DND-41 (cell line): ENCODE data around the gene CD200R1L.

Experiments used
- ATAC-seq: fragments of 200-7000 bp; cut with Tn5 transposase; 3 replicates; pipeline ENCODE4 v1.9.1; 2021; ENCODE audit warnings: low read depth; ENCODE audit not compliant: insufficient read depth
- DNase-seq: peaks from one replicate; pipeline ENCODE4 v3.0.0-alpha.2; 2020
- H2AFZ ChIP-seq: 2 replicates; pipeline ENCODE4 v1.6.0; 2012; ENCODE audit warnings: low read depth, low read length
- H3K27ac ChIP-seq: 2 replicates; pipeline ENCODE4 v1.5.1; 2012; ENCODE audit warnings: low read length, inconsistent platforms
- H3K27me3 ChIP-seq: fragments of 200-600 bp; sonication (generic); 2 replicates; pipeline ENCODE4 v1.6.0; 2012; ENCODE audit warnings: low read length, mild to moderate bottlenecking, inconsistent platforms; ENCODE audit not compliant: insufficient read depth, poor library complexity
- H3K36me3 ChIP-seq: 2 replicates; pipeline ENCODE4 v1.5.1; 2012; ENCODE audit warnings: low read length, inconsistent platforms; ENCODE audit not compliant: insufficient read depth
- H3K4me1 ChIP-seq: 2 replicates; pipeline ENCODE4 v1.5.1; 2012; ENCODE audit warnings: mild to moderate bottlenecking, low read length; ENCODE audit not compliant: insufficient read depth
- H3K4me2 ChIP-seq: 2 replicates; pipeline ENCODE4 v1.6.0; 2012; ENCODE audit warnings: mild to moderate bottlenecking, moderate library complexity, low read length, inconsistent platforms; ENCODE audit not compliant: insufficient read depth
- H3K4me3 ChIP-seq, 2 experiments: fragments of 200-600 bp in 1 of 2; shearing (Covaris generic) in 1 of 2; 2 replicates each; pipeline ENCODE4 v1.5.1; 2012 to 2016; ENCODE audit warnings: inconsistent platforms in 2 of 2, low read length in 2 of 2, mild to moderate bottlenecking in 2 of 2, low read depth in 1 of 2, moderate library complexity in 1 of 2
- H3K79me2 ChIP-seq: 2 replicates; pipeline ENCODE4 v1.6.0; 2012; ENCODE audit warnings: low read length, inconsistent platforms; ENCODE audit not compliant: insufficient read depth
- H3K9ac ChIP-seq: 2 replicates; pipeline ENCODE4 v1.6.0; 2012; ENCODE audit warnings: low read depth, mild to moderate bottlenecking, inconsistent platforms, low read length, moderate library complexity
- H3K9me3 ChIP-seq: 2 replicates; pipeline ENCODE4 v1.5.1; 2012; ENCODE audit warnings: low read length, moderate library complexity, mild to moderate bottlenecking, inconsistent platforms; ENCODE audit not compliant: insufficient read depth, severe bottlenecking
- H4K20me1 ChIP-seq: 2 replicates; pipeline ENCODE4 v1.6.0; 2012; ENCODE audit warnings: low read length; ENCODE audit not compliant: insufficient read depth
- CTCF ChIP-seq: IDR thresholded peaks from 2 replicates; pipeline ENCODE4 v1.5.1; 2012; ENCODE audit warnings: borderline replicate concordance, low read length, moderate library complexity, mild to moderate bottlenecking; ENCODE audit not compliant: poor library complexity, severe bottlenecking; ENCODE audit errors: extremely low read depth
- EZH2 ChIP-seq: IDR thresholded peaks from 3 replicates; pipeline ENCODE4 v1.6.1; 2012; ENCODE audit warnings: borderline replicate concordance, low read depth, mild to moderate bottlenecking, moderate library complexity, low read length, inconsistent platforms; ENCODE audit not compliant: severe bottlenecking

Gene CD200R1L

DNA sequence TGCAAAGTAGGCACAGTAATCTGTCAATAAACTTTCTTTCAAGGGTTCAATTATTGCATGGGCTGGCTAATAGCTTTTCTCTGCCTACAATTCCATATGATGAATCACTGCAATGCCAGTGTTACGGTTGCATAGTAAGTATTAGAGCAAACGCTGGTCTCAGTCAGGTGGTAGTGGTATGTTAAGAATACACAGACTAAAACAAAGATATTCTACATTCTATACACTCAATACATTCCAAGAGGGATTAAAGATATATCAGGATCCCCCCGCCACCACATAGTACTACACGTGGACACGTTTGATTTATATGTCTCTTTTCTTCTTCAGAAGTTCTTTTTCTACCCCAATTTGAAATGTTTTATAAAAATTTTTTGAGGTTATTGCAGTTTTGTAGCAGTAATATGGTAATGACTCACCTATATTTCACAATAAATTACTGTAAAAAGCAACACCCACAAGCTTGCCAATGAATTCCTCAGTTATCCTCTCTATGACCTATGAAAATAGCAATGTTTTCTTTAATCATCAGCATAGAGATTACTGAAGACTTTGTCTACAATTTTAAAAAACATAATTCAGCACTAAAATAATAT lies 68.2 kb downstream of the CD200R1L start:
- Histone ChIP-seq H3K79me2 (no peaks in the 10 kb centered on the region), H3K9me3 (no peaks in the 10 kb centered on the region), H3K36me3 (no peaks in the 10 kb centered on the region), H3K9ac (no peak overlapping the region), H3K4me1 (no peaks in the 10 kb centered on the region), H3K27me3 (no peaks in the 10 kb centered on the region), H3K4me3 (no peak overlapping the region), H3K27ac (no peak overlapping the region), H2AFZ (no peak overlapping the region), H3K4me2 (no peak overlapping the region), H4K20me1 (no peaks in the 10 kb centered on the region)
- no peak for TF ChIP-seq CTCF
- TF ChIP-seq EZH2, result no peak
- no peak for ATAC-seq
- no peak for DNase-seq

DNA sequence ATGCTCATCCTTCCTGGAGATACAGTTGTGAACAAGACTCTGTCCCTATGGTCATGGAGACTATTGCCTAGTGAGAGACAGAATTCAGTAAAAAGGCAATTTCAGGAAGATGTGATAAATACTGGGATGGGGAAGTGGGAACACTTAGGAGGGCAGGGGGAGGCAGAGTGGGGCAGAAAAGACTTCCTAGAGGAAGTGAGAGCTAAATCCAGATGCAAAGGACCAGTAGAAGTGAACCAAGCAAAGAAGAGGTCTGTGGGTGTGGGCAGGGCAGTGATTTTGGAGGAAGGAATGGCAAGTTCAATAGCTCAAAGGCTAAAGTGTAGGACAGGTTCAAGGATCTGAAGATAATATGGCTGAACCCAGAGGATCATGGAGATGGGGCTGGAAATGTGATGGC lies 68.9 kb downstream of the CD200R1L start:
- Histone ChIP-seq H3K4me1 (no peaks in the 10 kb centered on the region), H3K4me2 (no peak overlapping the region)
- no peak for ATAC-seq

DNA sequence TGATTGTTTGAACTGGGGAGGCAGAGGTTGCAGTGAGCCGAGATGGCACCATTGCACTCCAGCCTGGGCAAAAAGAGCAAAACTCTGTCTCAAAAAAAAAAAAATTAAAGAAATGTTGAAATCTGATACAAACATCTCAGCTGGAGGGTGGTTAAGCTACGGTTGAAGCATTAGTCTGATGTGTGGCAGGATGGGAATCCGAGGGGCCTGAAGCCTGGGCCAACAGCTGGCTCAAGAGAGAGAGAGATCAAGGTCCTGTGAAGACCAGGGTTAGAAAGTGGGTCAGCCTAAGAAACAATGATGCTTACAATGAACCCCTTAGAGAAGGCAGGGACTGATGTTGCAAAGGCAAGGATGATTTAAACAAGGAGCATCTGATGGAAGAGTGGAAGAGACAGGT lies 69.8 kb downstream of the CD200R1L start:
- Histone ChIP-seq H3K27me3 (no peaks in the 10 kb centered on the region), H3K9ac (no peak overlapping the region), H3K79me2 (no peaks in the 10 kb centered on the region), H3K36me3 (no peaks in the 10 kb centered on the region), H3K9me3 (no peaks in the 10 kb centered on the region), H3K4me1 (no peaks in the 10 kb centered on the region), H3K4me2 (no peak overlapping the region), H3K4me3 (no peak overlapping the region), H3K27ac (no peak overlapping the region), H4K20me1 (no peaks in the 10 kb centered on the region), H2AFZ (no peak overlapping the region)
- no peak for TF ChIP-seq EZH2
- TF ChIP-seq CTCF, result no peak
- DNase-seq, result no peak
- ATAC-seq, result no peak

More for the DNA sequence above, 68.9 kb downstream of the CD200R1L start:
- H3K79me2 ChIP-seq, result no peaks in the 10 kb centered on the region
- no peak overlapping the region for H2AFZ ChIP-seq
- H3K9ac ChIP-seq, result no peak overlapping the region
- H3K4me3 ChIP-seq, result no peak overlapping the region
- H3K9me3 ChIP-seq, result no peaks in the 10 kb centered on the region
- no peaks in the 10 kb centered on the region for H4K20me1 ChIP-seq
- H3K27me3 ChIP-seq, result no peaks in the 10 kb centered on the region
- no peak for TF ChIP-seq CTCF
- TF ChIP-seq EZH2, result no peak
- no peak for DNase-seq
- H3K36me3 ChIP-seq, result no peaks in the 10 kb centered on the region
- no peak overlapping the region for H3K27ac ChIP-seq

- H3K36me3 ChIP-seq, result no peaks in the 10 kb centered on the region
- no peaks in the 10 kb centered on the region for H3K79me2 ChIP-seq
- H4K20me1 ChIP-seq, result no peaks in the 10 kb centered on the region
- DNase-seq, result no peak
- H3K4me2 ChIP-seq, result no peak overlapping the region
- no peaks in the 10 kb centered on the region for H3K27me3 ChIP-seq
- TF ChIP-seq CTCF (no peak), EZH2 (no peak)
- no peak overlapping the region for H3K4me3 ChIP-seq
- no peak for ATAC-seq
- no peaks in the 10 kb centered on the region for H3K9me3 ChIP-seq
- H3K4me1 ChIP-seq, result no peaks in the 10 kb centered on the region
- H3K27ac ChIP-seq, result no peak overlapping the region
- no peak overlapping the region for H3K9ac ChIP-seq
- H2AFZ ChIP-seq, result no peak overlapping the region
Measured at GRCh38 chr3:112776000-112776399, 70.7 kb downstream of the CD200R1L start.
